GM13977 (cell line): ENCODE data around the gene OCA2.

Source experiments
- DNase-seq: peaks from one replicate; pipeline ENCODE4 v3.0.0; 2012; ENCODE audit warnings: low spot score
- CTCF ChIP-seq: IDR thresholded peaks from 2 replicates; pipeline ENCODE4 v1.5.1; 2012; ENCODE audit warnings: mild to moderate bottlenecking, control low read depth; ENCODE audit not compliant: insufficient read depth; ENCODE audit errors: extremely low read depth, missing control alignments
- in situ Hi-C: fragments of 300-500 bp; cut with MboI; formaldehyde crosslinking; loops from one replicate; pipeline ENCODE4 v1.12.0; 2022; ENCODE audit warnings: low sequenced_read_pairs, low pct_unique_long_range_greater_than_20kb, mixed read lengths, inconsistent platforms; ENCODE audit not compliant: unreplicated experiment

The OCA2 gene

GRCh38 chr15:28060005-28060404, 39.1 kb downstream of the OCA2 start:
- DNase-seq = no peak
- TF ChIP-seq CTCF = no peak
- in situ Hi-C loops = no loop called here

GRCh38 chr15:28058082-28058481, 41.0 kb downstream of the OCA2 start:
- no peak for DNase-seq
- in situ Hi-C loops = no loop called here
- TF ChIP-seq CTCF = no peak

- DNase-seq = no peak
Observed at GRCh38 chr15:28051955-28052633, 47.0 kb downstream of the OCA2 start.

GRCh38 chr15:28049581-28049980, 49.5 kb downstream of the OCA2 start:
- TF ChIP-seq CTCF = no peak
- in situ Hi-C loops = no loop called here

More at GRCh38 chr15:28051955-28052633, 47.0 kb downstream of the OCA2 start:
- in situ Hi-C loops = no loop called here
- TF ChIP-seq CTCF = no peak

GRCh38 chr15:28047277-28047676, 51.8 kb downstream of the OCA2 start:
- TF ChIP-seq CTCF = no peak
- in situ Hi-C loops = no loop called here
- DNase-seq = no peak

More at GRCh38 chr15:28049581-28049980, 49.5 kb downstream of the OCA2 start:
- DNase-seq = no peak

GRCh38 chr15:28044121-28044672, 54.9 kb downstream of the OCA2 start:
- in situ Hi-C loops = no loop called here
- DNase-seq = no peak
- TF ChIP-seq CTCF = no peak
